ENCODE results near the gene KRTAP10-10. TPM values are rescaled to one million over a fixed set of nuclear protein-coding genes. Genes with fewer than 3 reads are reported as not detected.

Gene KRTAP10-10
- total RNA-seq, 4 donors from 2014 or later = 3.3 to 8.0 TPM; not detected in 2

- no peaks in the 10 kb centered on the region for H3K36me3 ChIP-seq
- no peak overlapping the region for H3K4me3 ChIP-seq
- H3K9me3 ChIP-seq = peaks cover 6% of the 10 kb centered on the region
- no peaks in the 10 kb centered on the region for H3K4me1 ChIP-seq
- H3K27me3 ChIP-seq = peaks cover 38% of the 10 kb centered on the region
- peak in 1 of 2 donors; percentile 70 for DNase-seq (ENCODE audit: low spot score in 2 of 2)
- H3K27ac ChIP-seq = no peak overlapping the region
- WGBS = 89% methylated on average over 28 of the region's 28 CpGs
- TF ChIP-seq POLR2AphosphoS5 (IDR thresholded peaks at IDR 0.05) (no peak), POLR2A (IDR thresholded peaks at IDR 0.05) (no peak), CTCF (IDR thresholded peaks at IDR 0.05) (no peak)
Measured at GRCh38 chr21:44614961-44615391, 22.2 kb upstream of the KRTAP10-10 start.

- Histone ChIP-seq H3K36me3 (no peaks in the 10 kb centered on the region), H3K4me3 (no peak overlapping the region), H3K4me1 (no peaks in the 10 kb centered on the region), H3K27ac (no peak overlapping the region), H3K9me3 (peaks cover 7% of the 10 kb centered on the region), H3K27me3 (peaks cover 38% of the 10 kb centered on the region)
- WGBS = 85% methylated on average over 8 of the region's 8 CpGs
- no peak for DNase-seq (ENCODE audit: low spot score in 2 of 2)
- no peak for TF ChIP-seq POLR2AphosphoS5 (IDR thresholded peaks at IDR 0.05)
- no peak for TF ChIP-seq EP300 (IDR thresholded peaks at IDR 0.05)
- TF ChIP-seq POLR2A (IDR thresholded peaks at IDR 0.05) = no peak
- no peak for TF ChIP-seq CTCF (IDR thresholded peaks at IDR 0.05)
Measured at GRCh38 chr21:44615466-44615865, 21.7 kb upstream of the KRTAP10-10 start.

GRCh38 chr21:44615911-44616590 lies 21.1 kb upstream of the KRTAP10-10 start:
- Histone ChIP-seq H3K36me3 (no peaks in the 10 kb centered on the region), H3K9me3 (peaks cover 7% of the 10 kb centered on the region), H3K4me1 (no peaks in the 10 kb centered on the region), H3K4me3 (no peak overlapping the region), H3K27ac (no peak overlapping the region), H3K27me3 (peaks cover 38% of the 10 kb centered on the region)
- no peak for DNase-seq (ENCODE audit: low spot score in 2 of 2)
- no peak for TF ChIP-seq POLR2AphosphoS5 (IDR thresholded peaks at IDR 0.05)
- no peak for TF ChIP-seq EP300 (IDR thresholded peaks at IDR 0.05)
- no peak for TF ChIP-seq POLR2A (IDR thresholded peaks at IDR 0.05)
- no peak for TF ChIP-seq CTCF (IDR thresholded peaks at IDR 0.05)
- WGBS = 56% methylated on average over 9 of the region's 17 CpGs

- 67% methylated on average over 8 of the region's 16 CpGs for WGBS
- Histone ChIP-seq H3K27me3 (peaks cover 38% of the 10 kb centered on the region), H3K9me3 (peaks cover 7% of the 10 kb centered on the region), H3K4me3 (no peak overlapping the region), H3K4me1 (no peaks in the 10 kb centered on the region), H3K36me3 (no peaks in the 10 kb centered on the region), H3K27ac (no peak overlapping the region)
- no peak for DNase-seq (ENCODE audit: low spot score in 2 of 2)
- TF ChIP-seq CTCF (IDR thresholded peaks at IDR 0.05) = no peak
- TF ChIP-seq POLR2A (IDR thresholded peaks at IDR 0.05) = no peak
Measured at GRCh38 chr21:44616591-44616926, 20.6 kb upstream of the KRTAP10-10 start.

- TF ChIP-seq POLR2A (IDR thresholded peaks at IDR 0.05) (no peak), EP300 (IDR thresholded peaks at IDR 0.05) (no peak), CTCF (IDR thresholded peaks at IDR 0.05) (no peak), POLR2AphosphoS5 (IDR thresholded peaks at IDR 0.05) (no peak)
- Histone ChIP-seq H3K4me3 (no peak overlapping the region), H3K9me3 (peaks cover 7% of the 10 kb centered on the region), H3K4me1 (no peaks in the 10 kb centered on the region), H3K36me3 (no peaks in the 10 kb centered on the region), H3K27me3 (peaks cover 37% of the 10 kb centered on the region), H3K27ac (no peak overlapping the region)
- 66% methylated on average over 2 of the region's 8 CpGs for WGBS
- no peak for DNase-seq (ENCODE audit: low spot score in 2 of 2)
Measured at GRCh38 chr21:44617071-44617501, 20.1 kb upstream of the KRTAP10-10 start.
